Measurements from ENCODE around the gene PDZRN4.
"Not testable (repeated sequence)": the region's sequence is repeated elsewhere in the genome, so short reads cannot be mapped to it uniquely, and the experiment has no call there.

Gene PDZRN4

DNA sequence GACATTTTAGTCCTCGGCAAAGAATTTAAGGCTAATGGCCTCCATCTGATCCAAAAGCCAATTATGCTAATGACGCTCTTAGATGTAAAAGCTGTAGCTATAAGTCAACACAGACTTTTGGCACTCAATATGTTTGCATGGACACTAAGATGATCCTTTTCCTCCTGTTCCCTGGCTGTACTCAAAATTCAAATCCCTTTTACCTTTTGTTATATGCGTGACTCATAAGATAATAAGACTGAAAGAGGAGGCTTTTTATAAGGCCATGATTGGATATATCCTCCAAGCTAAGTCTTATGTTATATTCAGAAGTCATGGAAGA is 89.8 kb downstream of the PDZRN4 start:
- in situ Hi-C loops (cut with MboI; ENCODE audit: low sequenced_read_pairs): no loop called here

- in situ Hi-C loops (cut with MboI; ENCODE audit: low sequenced_read_pairs): not testable (repeated sequence)
Measured at GRCh38 chr12:41280341-41281095, 92.4 kb downstream of the PDZRN4 start.

DNA sequence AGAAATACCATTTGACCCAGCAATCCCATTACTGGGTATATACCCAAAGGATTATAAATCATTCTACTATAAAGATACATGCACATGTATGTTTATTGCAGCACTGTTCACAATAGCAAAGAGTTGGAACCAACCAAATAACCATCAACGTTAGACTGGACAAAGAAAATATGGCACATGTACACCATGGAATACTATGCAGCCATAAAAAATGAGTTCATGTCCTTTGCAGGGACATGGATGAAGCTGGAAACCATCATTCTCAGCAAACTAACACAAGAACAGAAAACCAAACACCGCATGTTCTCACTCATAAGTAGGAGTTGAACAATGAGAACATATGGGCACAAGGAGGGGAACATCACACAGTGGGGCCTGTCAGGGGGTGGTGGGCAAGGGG is 97.3 kb downstream of the PDZRN4 start:
- in situ Hi-C loops (cut with MboI; ENCODE audit: low sequenced_read_pairs): not testable (repeated sequence)

GRCh38 chr12:41286426-41286825 is 98.3 kb downstream of the PDZRN4 start:
- in situ Hi-C loops (cut with MboI; ENCODE audit: low sequenced_read_pairs): no loop called here

DNA sequence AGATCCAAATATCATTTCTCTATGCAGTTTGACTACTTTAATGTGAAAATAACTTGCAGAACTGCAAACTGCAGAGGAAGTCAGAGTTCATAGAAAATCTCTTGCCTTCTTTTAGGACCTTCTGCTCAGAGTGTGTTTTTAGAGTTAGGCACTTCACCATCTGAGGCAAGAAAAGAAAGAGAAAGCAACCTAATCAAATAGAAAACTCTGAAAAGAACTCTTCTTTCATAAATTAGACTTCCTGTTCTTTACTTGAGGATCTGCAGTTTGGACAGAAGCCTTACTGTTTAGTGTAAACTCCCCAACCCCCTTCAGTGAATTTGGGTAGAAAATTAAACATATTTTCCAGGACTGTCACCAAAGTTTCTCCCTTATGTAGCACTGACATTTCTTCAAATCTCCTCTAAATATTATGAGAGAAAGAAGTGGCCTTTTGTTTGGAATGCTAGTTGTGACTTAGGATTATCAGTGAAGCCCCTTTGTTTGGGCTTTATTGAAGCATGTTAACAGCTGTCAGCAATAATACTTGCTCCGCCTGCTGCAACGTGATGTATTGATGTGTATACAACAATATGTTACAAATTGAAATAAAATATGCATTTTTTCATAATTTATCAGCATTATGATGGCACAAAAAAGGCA is 99.5 kb downstream of the PDZRN4 start:
- in situ Hi-C loops (cut with MboI; ENCODE audit: low sequenced_read_pairs): no loop called here

- in situ Hi-C loops (cut with MboI; ENCODE audit: low sequenced_read_pairs): no loop called here
Measured at GRCh38 chr12:41288142-41288811, 100.2 kb downstream of the PDZRN4 start.

- in situ Hi-C loops (cut with MboI; ENCODE audit: low sequenced_read_pairs): no loop called here
Measured at GRCh38 chr12:41289501-41289900, 101.4 kb downstream of the PDZRN4 start.

GRCh38 chr12:41293011-41293410 is 104.9 kb downstream of the PDZRN4 start:
- in situ Hi-C loops (cut with MboI; ENCODE audit: low sequenced_read_pairs): no loop called here

GRCh38 chr12:41293461-41293860 is 105.3 kb downstream of the PDZRN4 start:
- in situ Hi-C loops (cut with MboI; ENCODE audit: low sequenced_read_pairs): no loop called here

- in situ Hi-C loops (cut with MboI; ENCODE audit: low sequenced_read_pairs): no loop called here
Measured at GRCh38 chr12:41302979-41303403, 114.9 kb downstream of the PDZRN4 start.

DNA sequence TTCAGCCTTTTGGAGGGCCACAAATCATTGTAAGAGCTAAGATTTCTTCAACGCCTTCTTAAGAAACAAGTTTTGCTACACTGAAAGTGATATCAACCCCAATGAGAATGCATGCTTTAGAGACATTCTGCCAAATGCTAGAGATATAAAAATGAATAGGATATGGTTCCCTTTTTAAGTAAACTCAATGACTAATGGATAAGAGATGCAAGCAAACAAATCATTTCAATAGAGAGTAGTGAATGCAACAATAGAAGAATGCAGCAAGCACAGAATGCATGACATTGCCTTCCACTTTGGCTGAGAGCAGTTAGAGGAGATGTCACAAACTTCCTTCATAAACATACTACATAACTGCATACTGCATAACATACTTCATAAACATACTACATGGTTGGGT is 116.4 kb downstream of the PDZRN4 start:
- in situ Hi-C loops (cut with MboI; ENCODE audit: low sequenced_read_pairs): no loop called here

DNA sequence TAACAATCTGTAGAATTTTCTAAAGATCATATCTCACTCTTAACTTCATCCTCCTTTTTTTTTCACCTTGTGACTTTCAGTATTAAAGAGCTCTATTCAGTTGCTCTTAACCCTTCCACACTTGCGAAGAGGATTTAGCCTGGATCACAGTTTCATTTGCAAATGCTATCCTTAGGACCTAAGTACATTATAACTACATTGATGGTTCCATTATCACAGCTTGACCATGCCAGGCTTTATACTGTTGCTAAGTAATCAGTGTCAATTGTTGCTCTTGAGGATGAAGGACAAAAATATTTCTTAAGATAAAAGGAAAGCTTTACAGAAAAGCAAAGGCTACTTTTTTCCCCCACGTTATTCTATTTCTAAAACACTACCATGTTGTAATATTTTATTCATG is 122.2 kb downstream of the PDZRN4 start:
- in situ Hi-C loops (cut with MboI; ENCODE audit: low sequenced_read_pairs): no loop called here

GRCh38 chr12:41311883-41312282 is 123.8 kb downstream of the PDZRN4 start:
- in situ Hi-C loops (cut with MboI; ENCODE audit: low sequenced_read_pairs): no loop called here

DNA sequence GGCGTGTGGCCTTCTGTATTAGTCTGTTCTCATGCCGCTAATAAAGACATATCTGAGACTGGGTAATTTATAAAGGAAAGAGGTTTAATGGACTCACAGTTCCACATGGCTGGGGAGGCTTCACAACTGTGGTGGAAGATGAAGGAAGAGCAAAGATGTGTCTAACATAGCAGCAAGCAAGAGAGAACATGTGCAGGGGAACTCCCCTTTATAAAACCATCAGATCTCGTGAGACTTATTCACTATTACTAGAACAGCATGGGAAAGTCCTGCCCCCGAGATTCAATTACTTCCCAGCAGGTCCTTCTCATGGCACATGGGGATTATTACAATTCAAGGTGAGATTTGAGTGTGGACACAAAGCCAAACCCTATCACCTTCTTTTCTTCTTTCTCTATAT is 124.3 kb downstream of the PDZRN4 start:
- in situ Hi-C loops (cut with MboI; ENCODE audit: low sequenced_read_pairs): not testable (repeated sequence)

DNA sequence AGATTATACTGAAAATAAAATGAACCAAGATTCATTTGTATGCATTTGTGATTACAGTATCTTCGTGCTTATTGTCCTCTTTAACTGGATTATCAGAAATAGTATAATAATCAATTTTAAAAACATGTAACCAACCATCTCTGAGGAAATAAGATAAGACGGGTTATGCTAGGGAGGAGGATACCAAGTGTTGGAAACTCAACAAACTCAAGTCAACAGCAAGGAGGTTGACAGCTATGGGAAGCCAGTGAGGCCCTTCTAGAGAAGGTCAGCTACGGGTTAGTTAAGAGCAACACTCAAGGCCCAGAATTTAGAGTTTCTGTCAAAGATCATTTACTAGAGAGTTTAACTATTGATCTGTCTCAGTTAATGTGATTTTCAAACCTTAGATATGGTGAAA is 137.2 kb downstream of the PDZRN4 start:
- in situ Hi-C loops (cut with MboI; ENCODE audit: low sequenced_read_pairs): no loop called here

- in situ Hi-C loops (cut with MboI; ENCODE audit: low sequenced_read_pairs): no loop called here
Measured at GRCh38 chr12:41327096-41327895, 139.2 kb downstream of the PDZRN4 start.

DNA sequence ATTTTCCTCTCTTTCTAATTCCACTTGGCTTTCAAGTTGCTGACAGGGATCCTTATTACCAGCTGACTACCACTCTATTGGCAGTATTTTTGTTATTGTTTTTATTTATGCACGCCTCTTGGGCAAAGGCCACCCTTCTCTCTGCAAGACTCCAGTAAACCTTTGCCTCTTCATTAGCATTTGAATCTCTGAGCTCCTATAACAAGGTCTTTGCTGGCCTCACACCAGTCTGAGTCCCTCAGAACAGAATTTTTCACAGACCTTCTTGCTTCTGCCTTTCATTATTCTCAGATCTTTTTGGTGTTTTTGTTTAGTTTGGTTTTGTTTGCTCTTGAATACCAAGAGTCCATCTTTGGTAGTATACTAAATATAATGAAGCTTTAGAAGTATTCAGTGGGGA is 145.9 kb downstream of the PDZRN4 start:
- in situ Hi-C loops (cut with MboI; ENCODE audit: low sequenced_read_pairs): no loop called here

DNA sequence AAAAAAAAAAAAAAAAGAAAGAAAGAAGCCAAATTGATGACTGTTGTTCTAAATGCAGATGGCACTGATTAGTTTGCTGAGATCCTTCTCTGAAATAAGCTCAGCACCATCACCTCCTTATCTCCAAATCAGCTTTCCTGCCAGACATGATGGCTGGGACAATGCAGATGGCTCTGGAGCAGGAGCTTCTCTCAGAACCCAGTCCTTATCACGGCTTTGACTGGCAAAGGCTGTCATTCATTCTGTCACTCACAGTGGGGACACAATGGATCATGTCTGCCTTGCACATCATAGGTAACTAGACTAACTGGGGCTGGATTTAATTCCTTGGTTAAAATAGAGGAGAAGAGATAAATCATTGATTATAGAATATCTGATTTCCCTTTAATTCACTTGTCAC is 146.3 kb downstream of the PDZRN4 start:
- in situ Hi-C loops (cut with MboI; ENCODE audit: low sequenced_read_pairs): no loop called here

DNA sequence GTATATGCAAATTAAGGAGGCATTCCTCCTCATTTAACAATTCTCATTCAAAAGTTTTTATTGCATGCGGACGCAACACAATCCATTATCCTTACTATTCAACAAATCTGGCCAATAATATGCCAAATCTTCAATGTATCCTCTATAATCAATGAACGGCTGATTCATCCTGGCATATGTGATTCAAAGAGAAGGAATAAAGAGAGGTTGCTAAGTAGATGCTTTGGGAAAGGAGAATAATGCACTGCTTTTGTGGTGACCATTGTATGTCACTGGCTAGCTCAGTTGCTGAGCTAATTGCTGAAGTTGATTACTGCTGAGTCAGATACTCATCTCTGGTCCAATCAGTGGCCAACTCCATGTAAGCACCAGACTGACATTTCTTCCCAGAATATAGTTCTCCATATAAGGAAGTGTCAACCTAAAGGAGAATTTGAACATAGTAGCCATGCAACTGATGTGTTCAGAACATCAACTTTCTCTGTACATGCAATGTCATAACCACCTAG is 148.0 kb downstream of the PDZRN4 start:
- in situ Hi-C loops (cut with MboI; ENCODE audit: low sequenced_read_pairs): no loop called here

GRCh38 chr12:41339784-41340183 is 151.7 kb downstream of the PDZRN4 start:
- in situ Hi-C loops (cut with MboI; ENCODE audit: low sequenced_read_pairs): no loop called here

- in situ Hi-C loops (cut with MboI; ENCODE audit: low sequenced_read_pairs): no loop called here
Measured at GRCh38 chr12:41344776-41345470, 156.8 kb downstream of the PDZRN4 start.

Data from hTERT RPE-1 (cell line).